ENCODE results near the gene ZNF185.

The ZNF185 gene

DNA sequence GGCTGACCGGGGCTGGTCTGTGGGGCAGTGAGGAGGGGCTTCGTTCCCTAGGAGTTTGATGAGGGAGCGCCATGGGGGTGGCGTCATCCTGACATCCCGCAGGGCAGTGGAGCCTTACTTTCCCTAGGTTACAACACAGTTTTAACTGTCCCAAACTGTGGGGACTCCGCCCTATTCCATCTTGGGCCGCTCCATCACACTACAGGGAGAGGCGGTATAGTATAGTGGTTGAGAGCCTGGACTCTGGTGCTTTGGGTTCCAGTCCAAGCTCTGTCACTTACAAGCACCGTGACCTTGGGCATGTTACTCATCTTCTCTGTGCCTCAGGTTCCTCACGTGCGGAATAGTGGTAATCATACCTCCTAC is 44.2 kb downstream of the ZNF185 start:
- no peak for DNase-seq (ENCODE audit: low read depth)
- H3K4me3 ChIP-seq (ENCODE audit: low read depth, low read length): peak overlapping the region; percentile 65

DNA sequence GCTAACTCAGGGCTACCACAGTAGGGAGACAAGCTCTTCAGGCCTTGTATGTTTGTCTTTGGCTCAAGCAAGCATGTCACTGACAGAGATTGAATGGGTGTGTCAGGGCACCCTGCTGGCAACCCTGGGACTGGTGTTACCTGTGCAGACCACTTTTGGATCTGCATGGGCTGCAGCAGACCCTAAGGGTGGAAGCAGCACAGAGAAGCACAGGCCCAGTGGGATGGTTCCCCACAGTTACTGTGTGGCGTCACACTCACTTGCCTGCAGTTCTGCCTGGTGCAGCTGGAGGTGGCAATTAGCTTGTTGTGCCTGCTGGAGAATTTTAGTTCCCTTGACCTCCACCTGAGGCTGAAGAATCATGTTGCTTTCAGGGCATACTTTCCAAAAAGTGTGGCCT is 46.0 kb downstream of the ZNF185 start:
- H3K4me3 ChIP-seq (ENCODE audit: low read depth, low read length): no peak overlapping the region
- DNase-seq (ENCODE audit: low read depth): no peak

DNA sequence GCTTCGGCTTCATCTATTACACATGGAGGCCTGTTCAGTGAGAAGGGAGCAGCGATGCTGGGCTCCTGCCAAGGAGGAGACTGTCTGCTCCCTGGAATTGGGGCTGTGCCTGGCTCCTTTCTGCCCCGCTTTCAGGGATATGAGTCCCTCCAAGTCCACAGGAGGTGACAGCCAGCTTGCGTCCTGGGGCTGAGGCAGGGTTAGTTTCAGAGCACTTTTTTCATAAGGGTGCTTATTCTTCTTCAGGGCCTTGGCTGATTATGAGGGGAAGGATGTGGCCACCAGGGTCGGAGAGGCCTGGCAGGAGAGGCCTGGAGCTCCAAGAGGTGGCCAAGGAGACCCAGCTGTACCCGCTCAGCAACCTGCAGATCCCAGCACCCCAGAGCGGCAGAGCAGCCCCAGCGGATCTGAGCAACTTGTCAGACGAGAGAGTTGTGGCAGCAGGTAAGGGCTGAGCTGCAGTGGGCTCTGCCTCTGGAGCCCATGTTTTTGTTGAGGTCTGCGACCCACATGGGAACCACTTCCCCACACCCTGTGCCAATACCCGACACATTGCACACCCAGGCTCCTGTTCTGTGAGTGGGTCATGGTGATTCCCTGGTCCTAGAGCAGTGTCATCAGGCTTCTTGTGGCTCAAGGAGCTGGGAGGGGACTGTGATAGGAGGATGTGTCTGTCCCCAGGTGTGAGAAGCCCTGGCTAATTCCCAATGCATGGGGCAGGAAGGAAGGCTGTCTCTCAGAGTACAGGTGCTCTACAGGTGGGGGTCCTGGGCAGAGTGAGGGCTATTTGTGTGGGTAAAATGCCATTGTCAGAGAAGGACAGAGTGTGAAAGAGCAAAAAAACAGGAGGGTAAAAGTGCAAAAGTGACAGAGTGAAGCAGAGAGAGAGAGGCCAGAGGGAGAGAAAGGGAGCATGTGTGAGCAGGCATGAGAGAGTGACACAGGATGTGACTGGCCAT is 47.4 kb downstream of the ZNF185 start:
- no peak for DNase-seq (ENCODE audit: low read depth)
- H3K4me3 ChIP-seq (ENCODE audit: low read depth, low read length): no peak overlapping the region

DNA sequence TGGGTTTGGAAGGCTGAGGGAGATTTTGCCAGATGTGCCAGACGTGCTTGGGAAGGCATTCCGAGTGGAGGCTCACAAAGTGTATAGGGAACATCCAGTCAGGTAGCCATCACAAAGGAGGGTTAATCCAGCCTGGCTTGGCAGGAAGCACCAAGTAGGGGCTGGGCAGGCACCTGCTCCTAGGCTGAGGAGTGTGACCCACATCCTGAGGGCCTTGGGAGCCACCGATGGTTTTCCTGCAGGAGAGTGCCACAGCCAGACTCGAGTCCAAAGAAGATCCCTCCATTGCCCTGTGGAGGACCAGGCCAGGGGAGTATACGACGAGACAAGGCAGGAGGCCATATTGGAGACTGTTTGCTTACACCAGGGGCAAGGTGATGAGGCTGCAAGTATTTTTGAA is 48.8 kb downstream of the ZNF185 start:
- no peak for DNase-seq (ENCODE audit: low read depth)
- H3K4me3 ChIP-seq (ENCODE audit: low read depth, low read length): no peak overlapping the region
